MM.1S (cell line): ENCODE data around the gene BACH2.

ENCODE experiments used
- DNase-seq: peaks from one replicate; pipeline ENCODE4 v3.0.0-alpha.2; 2015
- H2AFZ ChIP-seq: fragments of 300-600 bp; sonication (generic); 2 replicates; pipeline ENCODE4 v1.6.0; 2016; ENCODE audit warnings: antibody characterized with exemption, low read length
- H3F3A ChIP-seq: fragments of 300-600 bp; sonication (generic); 2 replicates; pipeline ENCODE4 v1.6.1; 2016; ENCODE audit warnings: mild to moderate bottlenecking, antibody characterized with exemption, low read length, moderate library complexity, mixed read lengths; ENCODE audit not compliant: insufficient read depth
- H3K27ac ChIP-seq: fragments of 300-600 bp; sonication (generic); 2 replicates; pipeline ENCODE4 v1.5.1; 2016; ENCODE audit warnings: mild to moderate bottlenecking, low read length
- H3K27me3 ChIP-seq: fragments of 300-600 bp; sonication (generic); replicated peaks from 2 replicates; pipeline ENCODE4 v1.6.0; 2016; ENCODE audit warnings: low read length; ENCODE audit not compliant: insufficient read depth
- H3K36me3 ChIP-seq: fragments of 300-600 bp; sonication (generic); replicated peaks from 2 replicates; pipeline ENCODE4 v1.6.1; 2016; ENCODE audit warnings: mild to moderate bottlenecking, low read length, mixed read lengths; ENCODE audit not compliant: insufficient read depth
- H3K4me1 ChIP-seq: fragments of 300-600 bp; sonication (generic); 2 replicates; pipeline ENCODE4 v1.6.1; 2016; ENCODE audit warnings: low read length, mixed read lengths
- H3K4me2 ChIP-seq: fragments of 300-600 bp; sonication (generic); 2 replicates; pipeline ENCODE4 v1.6.0; 2016; ENCODE audit warnings: low read depth, low read length
- H3K4me3 ChIP-seq: fragments of 300-600 bp; sonication (generic); 2 replicates; pipeline ENCODE4 v1.5.1; 2016; ENCODE audit warnings: low read length, mixed read lengths
- H3K79me2 ChIP-seq: fragments of 300-600 bp; sonication (generic); 2 replicates; pipeline ENCODE4 v1.6.1; 2016; ENCODE audit warnings: mixed run types, low read length, mixed read lengths
- H3K9ac ChIP-seq: fragments of 300-600 bp; sonication (generic); 2 replicates; pipeline ENCODE4 v1.6.1; 2016; ENCODE audit warnings: low read length, mixed read lengths
- H3K9me2 ChIP-seq: fragments of 300-600 bp; sonication (generic); replicated peaks from 2 replicates; pipeline ENCODE4 v1.6.1; 2016; ENCODE audit warnings: mild to moderate bottlenecking, low read length, mixed read lengths; ENCODE audit not compliant: insufficient read depth
- H3K9me3 ChIP-seq: fragments of 300-600 bp; sonication (generic); replicated peaks from 2 replicates; pipeline ENCODE4 v1.6.1; 2016; ENCODE audit warnings: mild to moderate bottlenecking, low read length, mixed read lengths; ENCODE audit not compliant: insufficient read depth
- H4K20me1 ChIP-seq: fragments of 300-600 bp; sonication (generic); 2 replicates; pipeline ENCODE4 v1.6.1; 2016; ENCODE audit warnings: mild to moderate bottlenecking, low read length, moderate library complexity, mixed read lengths; ENCODE audit not compliant: insufficient read depth
- CTCF ChIP-seq: fragments of 300-600 bp; sonication (generic); IDR thresholded peaks from 2 replicates; pipeline ENCODE4 v1.5.1; 2016; ENCODE audit warnings: antibody characterized with exemption, low read length, mixed read lengths
- EZH2 ChIP-seq: fragments of 300-600 bp; sonication (generic); optimal IDR thresholded peaks from 2 replicates; pipeline ENCODE3; 2017; ENCODE audit warnings: low read depth, mild to moderate bottlenecking, antibody characterized with exemption, low read length, mixed read lengths
- EZH2phosphoT487 ChIP-seq: fragments of 300-600 bp; sonication (generic); IDR thresholded peaks from 2 replicates; pipeline ENCODE4 v1.6.1; 2018; ENCODE audit warnings: antibody characterized with exemption, low read length

The BACH2 gene

GRCh38 chr6:90107371-90107770 lies 189.3 kb downstream of the BACH2 start:
- Histone ChIP-seq H3F3A (peaks cover 14% of the 10 kb centered on the region; the same call in 1 of the 2 replicates), H3K9me3 (no peaks in the 10 kb centered on the region), H3K4me2 (no peak overlapping the region), H3K27me3 (no peaks in the 10 kb centered on the region), H3K27ac (no peak overlapping the region), H3K79me2 (no peaks in the 10 kb centered on the region), H3K9ac (no peak overlapping the region), H3K36me3 (no peaks in the 10 kb centered on the region), H2AFZ (no peak overlapping the region), H3K4me3 (no peak overlapping the region), H4K20me1 (no peaks in the 10 kb centered on the region), H3K4me1 (peaks cover 41% of the 10 kb centered on the region), H3K9me2 (no peaks in the 10 kb centered on the region)
- no peak for DNase-seq
- TF ChIP-seq EZH2 (no peak), CTCF (no peak), EZH2phosphoT487 (no peak)

- Histone ChIP-seq H3K9ac (no peak overlapping the region), H3K4me2 (no peak overlapping the region), H3K36me3 (no peaks in the 10 kb centered on the region), H2AFZ (no peak overlapping the region), H3K9me2 (no peaks in the 10 kb centered on the region), H3K27ac (no peak overlapping the region), H3K4me3 (no peak overlapping the region), H3K79me2 (no peaks in the 10 kb centered on the region), H3K4me1 (peaks cover 41% of the 10 kb centered on the region), H3K27me3 (no peaks in the 10 kb centered on the region), H4K20me1 (no peaks in the 10 kb centered on the region), H3F3A (peaks cover 14% of the 10 kb centered on the region; the same call in 1 of the 2 replicates), H3K9me3 (no peaks in the 10 kb centered on the region)
- TF ChIP-seq EZH2 (no peak), EZH2phosphoT487 (no peak)
- DNase-seq = no peak
Measured at GRCh38 chr6:90106449-90106848, 190.2 kb downstream of the BACH2 start.

- Histone ChIP-seq H3F3A (peaks cover 14% of the 10 kb centered on the region; the same call in 1 of the 2 replicates), H3K4me3 (no peak overlapping the region), H3K79me2 (no peaks in the 10 kb centered on the region), H3K4me1 (peaks cover 41% of the 10 kb centered on the region), H2AFZ (no peak overlapping the region), H3K9me3 (no peaks in the 10 kb centered on the region), H3K9ac (no peak overlapping the region), H3K4me2 (no peak overlapping the region), H3K9me2 (no peaks in the 10 kb centered on the region), H3K36me3 (no peaks in the 10 kb centered on the region), H3K27me3 (no peaks in the 10 kb centered on the region), H3K27ac (no peak overlapping the region), H4K20me1 (no peaks in the 10 kb centered on the region)
- TF ChIP-seq EZH2phosphoT487 (no peak), CTCF (no peak), EZH2 (no peak)
- no peak for DNase-seq
Measured at GRCh38 chr6:90105506-90106170, 191.0 kb downstream of the BACH2 start.

GRCh38 chr6:90103056-90103800 lies 193.4 kb downstream of the BACH2 start:
- no peaks in the 10 kb centered on the region for H3K9me2 ChIP-seq
- peak overlapping the region; percentile 63 for H3K4me3 ChIP-seq
- TF ChIP-seq EZH2phosphoT487 = no peak
- no peak for TF ChIP-seq EZH2
- TF ChIP-seq CTCF = no peak
- H3K79me2 ChIP-seq = no peaks in the 10 kb centered on the region
- peak overlapping the region; percentile 86 for H3K4me2 ChIP-seq
- peak overlapping the region; percentile 89 for H3K27ac ChIP-seq
- H2AFZ ChIP-seq = no peak overlapping the region
- no peaks in the 10 kb centered on the region for H3K9me3 ChIP-seq
- H4K20me1 ChIP-seq = no peaks in the 10 kb centered on the region
- H3F3A ChIP-seq = peaks cover 14% of the 10 kb centered on the region; the same call in 1 of the 2 replicates
- peak overlapping the region; percentile 69 for H3K9ac ChIP-seq
- H3K27me3 ChIP-seq = no peaks in the 10 kb centered on the region
- H3K4me1 ChIP-seq = peaks cover 27% of the 10 kb centered on the region
- DNase-seq = peak; percentile 63
- H3K36me3 ChIP-seq = no peaks in the 10 kb centered on the region
